Fibroblast of pulmonary artery (primary cell): Measurements from ENCODE around the gene LTBP2.

ENCODE experiments used
- DNase-seq: peaks from one replicate; pipeline ENCODE4 v3.0.0-alpha.2; 2010; ENCODE audit warnings: low read depth
- H3K4me3 ChIP-seq: replicated peaks from 2 replicates; pipeline ENCODE4 v1.5.1; 2011; ENCODE audit warnings: low read depth, mild to moderate bottlenecking, control low read depth, low read length, moderate library complexity
- TF ChIP-seq, protein P1 (sequence below): IDR thresholded peaks from 2 replicates; pipeline ENCODE4 v1.5.1; 2011; ENCODE audit warnings: mild to moderate bottlenecking, control low read depth, low read length, inconsistent platforms; ENCODE audit errors: missing control alignments

Gene LTBP2

DNA sequence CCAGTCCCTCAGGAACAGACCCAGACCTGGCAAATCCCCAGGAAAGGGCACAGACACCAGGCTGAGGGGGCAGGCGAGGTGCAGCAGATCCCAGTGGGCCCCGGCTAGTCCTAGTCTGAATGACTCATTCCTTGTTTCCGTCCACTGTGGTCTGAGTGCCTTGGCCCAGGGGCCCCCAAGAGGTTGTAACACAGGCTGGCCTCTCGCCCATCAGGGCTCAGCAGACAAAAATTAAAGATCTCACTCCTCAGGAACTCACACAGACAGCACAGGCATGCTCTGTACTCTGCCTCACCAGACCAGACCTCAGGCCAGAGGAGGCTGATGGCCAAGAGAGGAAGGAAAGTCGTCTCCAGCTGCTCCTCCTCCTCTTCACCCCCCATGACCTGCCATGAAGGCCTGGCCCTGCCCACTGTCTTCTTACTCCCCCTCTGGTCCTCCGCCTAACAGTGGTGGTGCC lies 7.7 kb upstream of the LTBP2 start:
- H3K4me3 ChIP-seq, result no peak overlapping the region
- TF ChIP-seq, protein P1, sequence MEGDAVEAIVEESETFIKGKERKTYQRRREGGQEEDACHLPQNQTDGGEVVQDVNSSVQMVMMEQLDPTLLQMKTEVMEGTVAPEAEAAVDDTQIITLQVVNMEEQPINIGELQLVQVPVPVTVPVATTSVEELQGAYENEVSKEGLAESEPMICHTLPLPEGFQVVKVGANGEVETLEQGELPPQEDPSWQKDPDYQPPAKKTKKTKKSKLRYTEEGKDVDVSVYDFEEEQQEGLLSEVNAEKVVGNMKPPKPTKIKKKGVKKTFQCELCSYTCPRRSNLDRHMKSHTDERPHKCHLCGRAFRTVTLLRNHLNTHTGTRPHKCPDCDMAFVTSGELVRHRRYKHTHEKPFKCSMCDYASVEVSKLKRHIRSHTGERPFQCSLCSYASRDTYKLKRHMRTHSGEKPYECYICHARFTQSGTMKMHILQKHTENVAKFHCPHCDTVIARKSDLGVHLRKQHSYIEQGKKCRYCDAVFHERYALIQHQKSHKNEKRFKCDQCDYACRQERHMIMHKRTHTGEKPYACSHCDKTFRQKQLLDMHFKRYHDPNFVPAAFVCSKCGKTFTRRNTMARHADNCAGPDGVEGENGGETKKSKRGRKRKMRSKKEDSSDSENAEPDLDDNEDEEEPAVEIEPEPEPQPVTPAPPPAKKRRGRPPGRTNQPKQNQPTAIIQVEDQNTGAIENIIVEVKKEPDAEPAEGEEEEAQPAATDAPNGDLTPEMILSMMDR, result no peak
- peak; percentile 98 for DNase-seq

DNA sequence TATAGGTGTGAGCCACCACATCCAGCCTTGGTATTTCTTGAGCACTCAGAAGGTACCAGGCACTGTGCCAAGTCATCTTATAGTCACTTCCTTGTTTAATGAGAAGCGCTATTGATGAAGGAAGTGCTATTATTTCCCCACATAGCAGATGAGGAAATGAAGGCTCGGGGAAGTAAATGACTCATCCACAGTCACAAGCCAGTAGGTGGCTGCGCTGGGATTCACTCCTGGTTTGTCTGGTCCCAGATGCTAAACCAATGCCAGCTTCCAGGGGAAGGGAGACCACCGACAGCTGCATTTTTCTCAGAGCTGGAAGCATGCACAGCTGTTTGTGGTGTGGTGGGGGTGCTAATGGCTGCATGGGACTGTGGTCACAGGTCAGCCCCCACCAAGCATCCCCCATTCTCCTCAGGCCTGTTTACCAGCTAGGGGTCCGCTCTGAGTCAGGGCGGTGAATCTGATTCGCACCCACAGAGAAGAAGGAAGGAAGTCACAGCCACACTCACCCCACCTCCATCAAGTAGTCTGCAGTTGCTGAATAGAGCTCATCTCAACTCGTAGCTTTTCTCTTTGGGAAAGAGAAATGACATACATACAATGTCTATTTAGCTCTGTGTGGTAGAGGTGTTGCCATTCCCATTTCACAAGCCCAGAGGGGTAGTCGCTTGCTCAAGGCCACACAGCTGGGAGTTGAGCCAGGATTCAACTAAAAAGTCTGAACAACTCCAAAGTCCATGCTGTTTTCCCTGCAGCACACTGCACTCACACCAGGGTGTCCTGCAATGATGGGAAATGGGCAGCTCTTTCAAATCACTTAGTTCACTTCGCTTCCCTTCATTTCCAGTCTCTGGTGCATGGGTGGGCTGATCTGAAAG lies 6.3 kb upstream of the LTBP2 start:
- no peak overlapping the region for H3K4me3 ChIP-seq
- peak; percentile 78 for DNase-seq
- TF ChIP-seq, protein P1, result no peak

DNA sequence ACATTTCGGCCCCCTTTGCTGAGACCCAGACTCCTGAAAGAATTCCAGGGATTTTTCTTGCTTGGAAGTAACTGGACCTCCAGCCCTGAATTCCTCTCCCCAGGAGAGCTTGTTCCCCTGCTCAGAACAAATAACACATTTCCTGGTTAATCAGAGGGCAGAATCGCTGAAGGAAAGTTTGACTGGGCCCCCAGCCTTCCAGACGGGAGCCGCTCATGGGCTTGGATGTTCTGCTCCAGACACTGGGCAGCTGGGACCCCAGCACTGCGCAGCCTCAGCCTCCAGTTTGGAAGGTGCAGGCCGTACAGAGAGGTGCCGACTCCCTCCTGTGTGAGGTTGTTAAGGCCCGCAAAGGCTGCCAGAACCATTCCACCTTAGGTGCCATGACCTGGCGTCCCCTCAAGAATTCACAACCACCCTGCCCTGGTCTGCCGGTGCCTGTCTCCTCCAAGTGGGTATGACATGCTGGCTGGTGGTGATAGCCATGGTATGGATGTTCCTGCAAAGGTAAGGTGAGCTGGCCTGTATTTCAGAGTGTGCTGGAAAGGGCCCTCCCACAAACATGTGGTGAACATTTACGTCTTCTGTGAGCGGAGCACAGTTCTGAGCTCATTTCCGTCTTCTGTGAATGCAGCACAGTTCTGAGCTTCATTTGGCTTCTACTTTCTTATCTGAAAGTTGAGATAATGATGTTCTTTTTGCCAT lies 5.1 kb upstream of the LTBP2 start:
- TF ChIP-seq, protein P1, result no peak

DNA sequence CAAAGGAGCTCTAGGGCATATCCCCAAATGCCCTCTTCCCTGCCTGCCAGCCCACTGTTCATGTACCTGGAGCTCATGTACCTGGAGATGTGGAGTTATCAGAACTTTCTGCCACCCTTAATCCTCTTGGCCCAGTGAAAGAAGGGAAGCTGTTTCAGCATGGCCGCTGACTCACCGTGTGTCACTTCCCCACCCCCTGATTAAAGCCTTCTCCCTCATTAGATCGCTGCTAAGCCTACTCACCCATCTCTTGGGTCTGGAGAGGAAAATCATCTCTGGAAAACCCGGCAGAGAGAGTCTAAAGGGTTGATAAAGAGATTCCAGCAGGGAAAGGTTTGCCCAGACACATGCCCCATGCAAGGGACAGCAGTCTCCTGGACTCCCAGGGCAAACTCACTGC lies 4.5 kb upstream of the LTBP2 start:
- H3K4me3 ChIP-seq, result no peak overlapping the region
- DNase-seq, result peak; percentile 79
- TF ChIP-seq, protein P1, result no peak

More for the DNA sequence above, 5.1 kb upstream of the LTBP2 start:
- H3K4me3 ChIP-seq, result no peak overlapping the region
- peak; percentile 85 for DNase-seq

DNA sequence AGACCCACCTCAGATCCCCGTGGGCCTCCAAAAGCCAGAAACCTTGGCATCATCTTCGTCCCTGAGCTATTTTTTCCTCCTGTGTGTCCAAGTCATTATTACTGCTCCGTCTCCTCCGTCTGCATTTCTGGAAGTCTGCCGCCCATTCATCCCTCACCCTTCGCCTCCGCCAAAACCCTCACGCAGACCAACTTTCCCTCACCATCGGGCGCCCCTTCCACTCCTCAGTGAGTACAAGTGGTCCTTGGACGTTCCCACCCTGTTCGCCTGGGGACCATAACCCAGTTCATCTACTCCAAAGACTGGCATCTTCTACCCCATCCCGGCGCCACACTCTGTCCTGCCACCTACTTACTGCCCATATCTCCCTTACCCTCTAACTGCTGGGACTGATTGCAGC lies 3.7 kb upstream of the LTBP2 start:
- H3K4me3 ChIP-seq, result no peak overlapping the region
- no peak for DNase-seq
- TF ChIP-seq, protein P1, result no peak

DNA sequence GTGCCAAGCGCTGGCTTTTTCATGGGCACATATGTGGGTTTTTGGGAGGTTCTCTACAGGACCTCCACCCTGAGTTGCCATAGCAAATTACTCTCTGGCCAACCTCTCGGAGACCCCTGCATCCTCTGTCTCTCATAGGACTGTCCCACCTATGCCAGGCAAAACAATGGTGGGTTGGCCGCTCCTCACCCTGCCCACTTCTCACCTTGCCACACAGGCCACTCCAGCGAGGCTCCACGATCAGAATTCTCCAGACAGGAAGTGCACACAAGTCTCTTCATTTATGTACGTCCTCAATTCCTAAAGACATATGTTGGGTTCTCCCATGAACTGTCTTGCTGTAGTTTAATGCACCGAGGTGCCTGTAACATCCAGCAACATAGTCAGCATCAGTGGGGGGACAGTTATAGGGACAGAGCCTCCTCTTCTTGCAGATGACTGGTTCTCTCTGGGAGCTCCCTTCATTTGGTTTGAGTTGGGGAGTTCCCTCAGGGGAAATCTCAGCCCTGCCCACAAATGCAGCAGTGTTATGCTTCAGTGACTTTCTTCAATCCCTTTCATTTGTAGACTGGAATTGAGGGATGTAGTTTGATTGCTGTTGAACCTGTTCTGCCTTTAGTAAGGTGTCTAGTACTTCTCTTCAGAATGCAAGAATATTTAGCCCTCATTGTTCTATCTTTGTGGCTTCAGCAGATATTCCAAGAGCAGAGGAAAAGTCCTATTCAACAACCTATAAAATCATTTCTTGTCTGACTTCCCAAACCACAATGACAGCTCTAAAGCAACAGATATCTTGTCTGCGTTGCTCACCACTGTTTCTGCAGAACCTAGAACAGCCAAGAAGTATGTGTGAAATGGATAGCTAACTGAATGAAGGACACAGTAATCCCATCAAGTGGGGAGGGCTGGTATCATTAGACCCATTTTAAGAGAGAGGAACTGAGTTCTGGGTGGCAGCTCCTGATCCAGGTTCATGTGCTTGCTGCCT lies 2.8 kb upstream of the LTBP2 start:
- no peak for DNase-seq
- TF ChIP-seq, protein P1, result no peak
- H3K4me3 ChIP-seq, result no peak overlapping the region
